ENCODE results near the gene TLK2.
"Not testable (repeated sequence)": the region's sequence is repeated elsewhere in the genome, so short reads cannot be mapped to it uniquely, and the experiment has no call there.

The TLK2 gene

DNA sequence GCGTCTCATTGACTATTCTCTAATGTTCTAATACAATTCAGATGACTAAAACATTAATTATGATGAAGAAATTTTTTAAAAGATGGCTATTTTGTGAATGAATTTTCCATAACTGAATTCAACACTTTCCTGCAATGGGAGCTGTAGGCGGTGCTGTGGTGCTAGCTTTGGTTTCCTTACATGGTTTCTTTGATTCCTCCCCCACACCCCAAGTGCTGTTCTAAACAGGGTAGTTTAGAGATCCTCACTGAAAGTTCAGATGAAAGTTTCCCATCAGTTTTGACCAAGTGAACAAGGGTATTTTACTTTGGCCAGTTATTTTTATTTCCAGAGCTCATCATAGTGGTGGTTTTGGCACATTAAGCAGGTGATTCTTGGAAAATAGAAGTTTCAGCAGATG is 122.8 kb downstream of the TLK2 start:
- DNase-seq (ENCODE audit: low spot score), result no peak

DNA sequence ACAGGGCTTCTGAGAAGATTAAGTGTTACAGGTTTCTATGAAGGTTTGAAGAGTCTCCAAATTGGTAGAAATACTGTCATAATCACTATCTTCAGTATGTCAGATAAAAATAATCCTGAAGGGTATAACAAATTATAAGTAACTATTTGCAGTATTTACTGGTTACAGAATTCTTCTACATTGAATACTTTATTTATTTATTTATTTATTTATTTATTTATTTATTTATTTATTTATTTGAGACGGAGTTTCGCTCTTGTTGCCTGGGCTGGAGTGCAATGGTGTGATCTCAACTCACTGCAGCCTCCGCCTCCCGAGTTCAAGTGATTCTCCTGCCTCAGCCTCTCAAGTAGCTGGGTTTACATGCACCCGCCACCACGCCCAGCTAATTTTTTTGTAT is 125.2 kb downstream of the TLK2 start:
- DNase-seq (ENCODE audit: low spot score), result not testable (repeated sequence)

DNA sequence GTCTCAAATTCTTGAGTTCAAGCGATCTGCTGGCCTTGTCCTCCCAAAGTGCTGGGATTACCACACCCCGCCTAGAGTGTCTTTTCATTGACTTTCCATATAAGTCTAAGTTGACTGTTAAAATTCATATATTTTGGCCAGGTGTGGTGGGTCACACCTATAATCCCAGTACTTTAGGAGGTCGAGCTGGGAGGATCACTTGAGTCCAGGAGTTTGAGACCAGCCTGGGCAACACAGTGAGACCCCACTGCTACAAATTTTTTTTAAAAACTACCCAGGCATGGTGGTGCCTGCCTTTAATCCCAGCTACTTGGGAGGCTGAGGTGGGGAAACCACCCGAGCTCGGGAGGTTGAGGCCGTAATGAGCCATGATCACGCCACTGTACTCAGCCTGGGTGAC is 127.0 kb downstream of the TLK2 start:
- no peak for DNase-seq (ENCODE audit: low spot score)

DNA sequence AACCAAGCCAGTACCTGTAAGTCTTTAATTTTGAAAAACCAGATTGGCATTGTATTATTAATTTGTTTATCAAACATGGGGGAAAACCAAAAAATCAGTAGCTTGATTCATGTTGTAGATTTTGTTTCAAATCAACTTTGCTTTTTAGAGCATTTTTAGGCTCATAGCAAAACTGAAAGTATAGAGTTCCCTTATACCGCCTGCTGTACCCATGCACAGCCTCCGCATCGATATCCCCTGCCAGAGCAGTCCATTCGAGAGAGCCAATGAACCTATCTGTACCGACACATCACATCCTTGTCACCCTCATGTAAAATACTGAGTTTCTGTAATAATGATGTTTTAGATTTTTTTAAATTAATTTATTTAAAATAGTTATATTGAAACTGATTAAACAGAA is 132.7 kb downstream of the TLK2 start:
- no peak for DNase-seq (ENCODE audit: low spot score)

DNA sequence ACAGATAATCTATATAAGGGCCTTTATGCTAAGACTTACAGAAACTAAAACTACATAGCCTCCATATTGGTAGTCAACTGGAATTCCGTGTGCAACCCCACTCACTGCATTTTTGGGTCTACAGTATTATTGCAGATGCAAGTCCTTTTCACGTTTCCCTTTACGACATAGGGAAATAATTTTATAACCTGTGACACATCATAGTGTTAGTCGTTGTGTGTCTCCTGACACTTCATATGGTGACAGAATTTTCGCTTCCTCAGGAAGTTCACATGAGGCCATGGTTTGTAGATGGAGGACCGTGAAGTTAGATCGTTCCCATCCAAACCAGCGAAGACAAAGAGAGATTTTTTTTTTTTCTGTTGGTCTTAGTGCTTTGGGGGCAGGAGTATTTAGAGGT is 133.1 kb downstream of the TLK2 start:
- no peak for DNase-seq (ENCODE audit: low spot score)

DNA sequence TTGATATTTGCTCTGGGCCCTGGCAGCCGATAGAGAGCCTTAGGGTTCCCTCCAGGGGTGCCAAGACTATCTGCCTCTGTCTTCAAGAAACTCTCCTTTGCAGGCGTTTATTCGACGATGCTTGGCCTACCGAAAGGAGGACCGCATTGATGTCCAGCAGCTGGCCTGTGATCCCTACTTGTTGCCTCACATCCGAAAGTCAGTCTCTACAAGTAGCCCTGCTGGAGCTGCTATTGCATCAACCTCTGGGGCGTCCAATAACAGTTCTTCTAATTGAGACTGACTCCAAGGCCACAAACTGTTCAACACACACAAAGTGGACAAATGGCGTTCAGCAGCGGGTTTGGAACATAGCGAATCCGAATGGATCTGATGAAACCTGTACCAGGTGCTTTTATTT is 133.7 kb downstream of the TLK2 start:
- DNase-seq (ENCODE audit: low spot score), result not testable (repeated sequence)

DNA sequence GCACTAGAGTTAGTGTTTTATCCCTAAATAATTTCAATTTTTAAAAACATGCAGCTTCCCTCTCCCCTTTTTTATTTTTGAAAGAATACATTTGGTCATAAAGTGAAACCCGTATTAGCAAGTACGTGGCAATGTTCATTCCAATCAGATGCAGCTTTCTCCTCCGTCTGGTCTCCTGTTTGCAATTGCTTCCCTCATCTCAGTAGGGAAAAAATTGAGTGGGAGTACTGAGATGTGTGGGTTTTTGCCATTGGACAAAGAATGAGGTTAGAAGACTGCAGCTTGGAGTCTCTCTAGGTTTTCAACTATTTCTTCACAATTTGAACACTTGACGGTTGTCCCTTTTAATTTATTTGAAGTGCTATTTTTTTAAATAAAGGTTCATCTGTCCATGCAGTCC is 134.5 kb downstream of the TLK2 start:
- not testable (repeated sequence) for DNase-seq (ENCODE audit: low spot score)

DNA sequence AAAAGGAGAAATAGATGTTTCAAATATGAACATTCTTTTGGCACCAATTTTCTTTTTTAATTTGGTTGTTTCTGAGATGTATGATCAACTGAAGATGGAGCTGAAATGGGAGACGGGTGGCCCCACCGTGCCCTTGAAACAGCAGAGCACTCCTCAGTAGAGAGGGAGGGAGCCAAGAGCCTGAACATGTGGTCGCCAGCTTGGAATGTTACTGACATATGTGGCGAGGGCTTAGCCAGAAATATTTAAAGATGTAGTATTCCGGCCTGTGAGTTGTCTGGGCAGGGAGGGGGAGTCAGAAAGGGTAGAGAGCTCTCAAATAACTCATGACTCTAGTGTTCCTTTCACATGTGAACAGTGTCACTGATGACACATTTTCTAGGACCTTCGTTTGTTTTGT is 135.5 kb downstream of the TLK2 start:
- DNase-seq (ENCODE audit: low spot score), result no peak

DNA sequence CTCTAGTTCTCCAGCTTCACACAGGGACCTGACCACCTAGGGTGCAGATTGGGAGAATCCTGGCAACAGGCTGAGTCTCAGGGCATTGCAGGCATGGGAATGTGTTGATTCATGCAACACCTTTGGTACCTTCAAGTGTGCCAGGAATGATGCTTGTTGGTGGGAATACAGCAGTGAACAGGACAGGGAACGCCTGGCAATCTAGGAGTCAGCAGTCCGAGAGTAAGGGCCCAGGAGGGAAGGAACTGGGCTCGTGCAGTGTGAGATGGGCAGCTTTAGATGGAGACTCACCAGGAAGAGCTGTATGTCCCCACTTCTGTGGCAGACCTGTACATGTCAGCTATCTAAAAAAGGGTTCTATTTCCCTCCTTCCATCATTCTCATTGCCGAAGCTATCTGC is 136.9 kb downstream of the TLK2 start:
- DNase-seq (ENCODE audit: low spot score), result no peak

DNA sequence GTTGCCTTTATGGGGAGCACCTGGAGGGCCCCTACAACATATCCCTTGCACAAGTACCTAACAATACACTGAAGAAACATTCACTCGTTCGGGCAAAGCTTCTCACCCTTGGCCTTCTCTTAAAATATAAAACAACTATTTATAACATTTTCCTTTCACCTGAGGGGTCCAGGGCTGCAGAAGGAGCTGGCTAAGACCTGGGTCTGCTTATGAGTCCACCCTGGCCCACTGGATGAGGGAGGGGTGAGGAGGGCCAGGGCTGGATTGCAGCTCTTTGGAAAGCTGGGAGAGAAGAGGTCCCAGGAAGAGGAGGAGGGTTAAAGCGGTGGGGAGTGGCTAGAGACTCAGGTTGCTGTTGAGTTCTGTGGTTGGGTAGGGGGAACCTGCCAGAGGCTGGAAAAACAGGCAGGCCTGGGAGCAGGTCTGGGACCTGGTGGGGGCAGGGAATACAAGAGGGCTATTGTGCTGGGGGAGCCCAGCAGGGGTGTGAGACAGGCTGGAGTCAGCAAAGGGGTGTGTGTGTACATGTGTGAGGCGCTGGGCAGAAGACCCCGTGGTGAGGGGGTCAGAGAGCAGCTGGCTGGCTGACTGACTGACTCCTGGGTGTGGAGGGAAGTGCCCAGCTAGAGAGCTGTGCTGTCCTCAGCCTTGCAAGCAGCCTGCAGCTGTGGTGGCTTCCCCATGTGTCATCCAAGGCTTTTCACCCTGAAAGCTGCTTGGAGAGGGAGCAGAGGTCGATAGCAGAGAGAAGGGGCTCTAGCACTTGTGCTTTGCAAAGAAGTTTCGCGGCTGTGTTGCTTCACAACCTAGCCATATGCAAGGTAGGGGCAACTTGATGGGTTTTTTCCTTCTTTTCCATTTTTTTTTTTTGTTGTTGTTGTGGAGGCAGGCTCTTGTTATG is 138.6 kb downstream of the TLK2 start:
- no peak for DNase-seq (ENCODE audit: low spot score)

DNA sequence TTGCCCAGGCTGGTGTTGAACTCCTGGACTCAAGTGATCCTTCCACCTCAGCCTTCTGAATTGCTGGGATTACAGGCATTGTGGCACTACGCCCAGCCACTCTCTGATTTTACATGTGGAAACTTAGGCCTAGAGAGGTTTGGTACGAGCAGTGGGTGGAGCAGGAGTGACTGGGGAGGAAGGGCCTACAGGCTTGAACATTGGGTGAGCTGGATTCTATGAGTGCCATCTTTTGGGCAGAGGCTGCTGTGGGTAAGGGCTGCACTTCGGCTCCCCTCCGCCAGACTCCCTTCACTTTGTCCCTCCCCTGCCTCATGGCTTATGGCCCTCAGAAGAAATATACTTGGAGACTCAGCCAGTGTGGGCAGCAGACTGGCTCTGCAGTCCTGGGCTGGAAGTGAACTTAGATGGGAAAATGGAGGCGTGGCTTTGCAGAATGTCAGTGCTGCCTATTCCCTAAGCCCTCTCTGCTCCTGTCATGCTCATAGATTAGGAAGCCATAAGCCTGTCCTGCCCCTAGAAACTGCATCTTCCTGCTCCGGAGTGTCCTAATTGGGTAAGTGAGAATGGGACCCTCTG is 139.4 kb downstream of the TLK2 start:
- DNase-seq (ENCODE audit: low spot score), result no peak

DNA sequence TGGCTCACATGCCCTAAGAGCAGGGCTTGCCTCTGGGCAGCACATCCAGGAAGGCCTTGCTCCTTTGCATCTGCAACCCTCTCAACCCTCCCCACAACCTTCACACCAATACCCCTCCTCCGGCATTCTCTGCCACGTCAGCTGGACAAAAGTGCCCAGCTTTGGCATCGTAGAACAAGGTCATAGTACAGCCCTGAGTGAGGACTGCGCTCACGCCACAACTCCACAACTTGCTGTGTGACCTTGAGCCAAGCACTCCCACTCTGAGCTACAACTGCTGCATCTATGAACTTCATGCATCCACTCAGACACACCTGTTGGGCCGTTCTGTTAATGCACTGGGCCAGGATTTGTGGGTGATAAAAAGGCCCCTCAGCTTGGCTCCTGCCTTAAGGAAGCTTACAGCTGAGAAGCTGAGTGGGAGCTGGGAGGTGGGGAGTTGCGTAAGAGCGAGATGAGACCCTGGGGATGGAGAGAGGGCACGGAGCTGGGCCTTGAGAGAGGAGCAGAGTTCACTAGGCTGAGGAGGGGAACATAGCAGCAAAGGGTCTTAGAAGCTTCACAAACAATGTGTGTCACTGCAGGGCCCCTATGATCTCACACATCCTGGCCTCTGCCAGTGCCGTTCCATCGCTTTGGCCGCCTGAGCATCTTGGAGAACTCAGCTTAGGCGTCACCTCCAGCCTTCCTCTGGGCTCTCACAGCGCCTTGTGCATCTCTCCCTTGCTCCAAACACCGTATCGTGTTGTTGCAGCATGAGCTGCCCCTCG is 140.2 kb downstream of the TLK2 start:
- DNase-seq (ENCODE audit: low spot score), result no peak

DNA sequence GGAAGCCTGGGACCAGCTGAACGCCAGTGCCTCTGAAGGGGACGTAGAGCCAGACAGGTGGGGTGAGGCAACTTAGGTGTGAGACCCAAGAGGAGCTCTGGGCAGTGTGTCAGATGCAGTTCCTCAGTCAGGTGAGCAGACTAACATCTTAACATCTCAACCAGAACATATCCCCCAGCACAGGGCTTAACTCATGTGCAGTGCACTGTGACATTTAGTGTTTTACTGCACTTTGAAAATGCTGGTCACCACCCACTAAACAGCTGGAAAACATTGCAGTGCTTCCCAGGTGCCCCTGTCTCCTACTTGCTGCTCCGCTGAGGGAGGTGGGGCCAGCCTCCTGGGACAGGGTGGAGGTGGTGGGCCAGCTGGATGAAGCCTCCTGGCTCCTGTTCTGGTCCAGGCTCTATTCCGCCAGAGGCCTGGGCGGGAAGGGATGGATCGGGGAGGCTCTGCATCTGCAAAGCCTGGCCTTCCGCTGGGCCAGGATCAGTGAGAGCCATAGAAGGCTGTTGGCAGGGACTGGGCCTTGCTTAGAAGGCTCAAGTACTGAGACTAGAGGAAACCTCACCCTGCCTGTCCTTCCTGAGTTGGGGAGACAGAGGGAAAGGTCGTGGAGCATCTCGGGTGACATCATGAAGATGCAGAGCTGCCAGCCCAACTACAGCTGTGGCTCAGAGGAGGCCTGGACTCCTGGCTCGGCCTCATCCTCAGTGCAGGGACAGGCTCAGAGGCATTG is 141.0 kb downstream of the TLK2 start:
- DNase-seq (ENCODE audit: low spot score), result no peak

DNA sequence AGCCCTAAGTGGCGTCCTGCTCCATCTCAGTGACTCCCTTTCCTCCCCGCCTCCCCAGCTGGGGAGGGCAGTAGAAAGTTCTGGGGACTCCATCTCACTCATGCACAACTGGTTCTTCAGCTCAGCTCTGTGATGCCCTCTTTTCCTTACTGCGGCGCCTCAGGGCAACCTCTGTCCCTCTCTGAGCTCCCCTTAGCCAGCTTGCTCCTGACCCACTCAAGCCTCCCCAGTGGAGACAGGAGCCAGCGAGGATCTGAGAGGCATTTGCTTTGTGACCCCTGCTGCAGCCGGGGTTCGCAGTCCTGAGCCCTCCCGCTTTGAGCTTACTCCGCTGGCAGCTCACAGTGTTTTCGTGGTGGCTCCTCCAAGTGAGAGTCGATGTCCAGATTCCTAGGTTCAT is 142.6 kb downstream of the TLK2 start:
- no peak for DNase-seq (ENCODE audit: low spot score)

DNA sequence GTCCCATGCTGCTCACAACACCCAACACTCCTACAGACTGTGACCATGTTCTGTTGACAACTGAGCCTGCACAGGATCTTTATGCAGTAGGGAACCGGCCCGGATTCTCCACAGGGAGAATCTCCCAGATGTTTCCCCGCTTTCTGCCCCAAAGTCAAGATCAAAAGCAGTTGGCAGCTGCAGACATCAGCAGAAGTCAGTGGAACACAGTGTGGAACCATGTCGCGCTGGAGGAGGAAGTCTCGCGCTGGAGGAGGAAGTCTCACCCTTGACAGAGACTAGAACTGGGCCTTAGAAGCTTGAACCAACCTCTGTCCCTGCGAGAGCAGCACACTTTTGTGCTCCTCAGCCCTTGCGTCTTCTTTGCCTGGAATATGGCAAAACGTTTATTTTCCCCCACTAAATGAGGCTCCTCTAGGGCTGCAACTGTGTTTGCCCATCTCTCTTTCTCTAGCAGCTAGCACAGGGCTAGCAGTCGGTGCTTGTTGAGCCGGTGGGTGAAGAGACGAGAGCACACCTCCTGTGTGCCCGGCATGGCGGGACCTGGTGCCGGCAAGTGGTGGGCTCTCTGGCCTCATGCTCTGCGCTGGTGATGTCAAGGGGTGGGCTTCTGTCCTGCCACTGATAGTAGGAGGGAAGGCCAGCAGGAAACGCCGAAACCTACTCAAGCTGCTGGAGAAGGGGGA is 146.7 kb downstream of the TLK2 start:
- DNase-seq (ENCODE audit: low spot score), result no peak

DNA sequence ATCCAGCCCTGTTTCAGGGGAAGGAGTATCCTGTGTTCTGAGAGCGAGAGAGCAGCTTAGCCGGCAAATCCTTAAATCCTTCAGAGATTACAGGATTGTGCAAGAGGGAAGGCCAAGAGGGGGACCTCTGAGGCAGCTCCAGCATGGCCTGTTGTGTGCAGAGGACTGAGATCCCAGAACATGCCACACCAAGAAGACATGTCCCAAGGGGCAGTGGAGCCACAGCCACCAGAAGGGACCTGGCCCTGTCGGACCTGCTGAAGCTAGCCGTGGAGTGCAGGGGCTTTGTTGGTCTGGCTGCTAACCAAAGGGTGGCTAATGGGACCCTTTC is 147.2 kb downstream of the TLK2 start:
- DNase-seq (ENCODE audit: low spot score), result no peak

DNA sequence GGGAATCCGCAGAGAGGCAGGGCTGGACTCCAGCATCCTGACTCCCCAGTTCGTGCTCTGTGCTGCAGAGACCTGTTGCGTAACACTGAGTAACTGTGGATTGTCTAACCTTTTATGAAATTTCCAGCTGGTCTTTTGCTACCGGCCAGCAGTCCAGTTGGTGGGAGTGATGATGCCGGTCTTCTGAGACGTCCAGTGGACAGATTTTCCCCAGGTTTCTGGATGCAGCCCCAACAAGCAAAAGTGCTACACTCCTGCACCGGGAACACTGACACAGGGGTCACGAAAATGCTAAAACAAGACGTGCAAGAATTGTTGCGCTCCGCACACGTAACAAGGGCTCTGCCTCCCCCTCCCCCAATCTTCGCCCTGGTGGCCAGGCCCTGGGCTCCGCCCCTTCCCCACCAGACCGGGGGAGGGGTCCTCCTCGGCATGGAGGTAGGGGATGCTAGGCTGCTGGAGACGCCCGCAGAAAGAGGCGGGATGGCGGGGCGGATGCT is 148.1 kb downstream of the TLK2 start:
- DNase-seq (ENCODE audit: low spot score), result no peak

DNA sequence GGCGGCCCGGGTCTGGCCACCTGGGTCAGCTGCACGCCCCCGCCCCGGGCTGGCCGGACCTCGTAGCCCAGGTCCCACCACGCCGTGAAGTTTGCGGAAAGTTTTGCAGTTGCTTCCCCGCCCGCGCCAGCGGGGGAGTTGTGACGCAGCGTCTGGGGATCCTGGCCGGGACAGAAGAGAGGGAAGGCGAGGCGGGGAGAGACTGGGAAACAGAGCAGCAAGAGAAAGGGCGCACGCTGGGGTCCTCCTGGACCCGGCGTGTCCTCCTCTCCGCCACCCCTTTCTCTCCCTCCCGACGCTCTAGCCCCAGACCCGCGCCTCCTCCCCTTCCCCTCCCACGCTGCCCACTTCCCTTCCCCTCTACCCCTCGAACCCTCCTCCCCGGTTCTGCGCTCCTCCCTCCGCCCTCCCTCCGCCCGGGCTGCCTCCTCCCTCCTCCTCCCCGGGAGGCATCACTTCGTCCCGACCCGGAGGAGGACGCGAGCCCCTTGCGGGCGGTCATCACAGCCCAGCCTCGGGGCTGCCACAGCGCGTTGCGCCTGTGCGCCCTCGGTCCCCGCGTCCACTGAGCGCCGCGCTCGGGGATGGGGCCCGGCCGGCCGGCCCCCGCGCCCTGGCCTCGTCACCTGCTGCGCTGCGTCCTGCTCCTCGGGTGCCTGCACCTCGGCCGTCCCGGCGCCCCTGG is 148.7 kb downstream of the TLK2 start, which contains the start of gene MRC2:
TSS of gene MRC2 (plus strand) at position 452 of the 685 bp plus-strand sequence. CDS start at position 585, 133 bp downstream.
- peak; percentile 28 for DNase-seq (ENCODE audit: low spot score)

DNA sequence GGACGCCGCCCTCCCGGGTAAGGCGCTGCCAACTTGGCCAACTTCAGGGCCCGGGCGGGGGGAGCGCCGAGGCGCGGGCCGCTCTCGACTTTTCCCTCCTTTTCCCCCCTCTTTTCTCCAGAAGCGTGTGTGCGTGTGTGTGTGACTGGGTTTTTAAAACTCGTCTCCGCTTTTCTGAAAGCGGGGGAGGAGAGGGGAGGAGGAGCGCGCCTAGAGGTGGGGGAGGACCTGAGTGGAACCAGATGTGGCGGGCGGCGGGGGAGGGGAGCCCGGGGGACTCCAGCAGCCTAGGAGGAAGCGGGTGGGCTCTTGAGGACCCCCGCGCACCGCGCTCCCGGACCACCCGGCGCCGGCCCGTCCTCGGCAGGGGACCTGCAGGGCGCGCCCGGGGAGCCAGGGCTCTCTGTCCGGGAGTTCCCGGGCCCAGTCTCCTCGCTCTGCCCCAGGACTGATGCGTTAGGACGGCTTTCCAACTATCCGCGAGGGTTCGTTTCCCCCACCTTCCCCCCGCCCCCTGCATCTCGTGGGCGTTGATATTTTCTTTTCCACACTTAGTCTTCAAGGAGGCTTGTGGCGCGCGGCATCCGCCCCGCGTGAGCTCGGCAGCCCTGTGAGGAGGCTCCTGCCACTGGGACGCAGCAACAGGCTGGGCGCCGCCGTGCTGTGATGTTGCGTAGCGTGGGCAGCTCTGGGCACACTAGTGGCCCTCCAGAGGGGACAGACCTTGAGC is 149.4 kb downstream of the TLK2 start:
- DNase-seq (ENCODE audit: low spot score), result no peak
